Fibroblast of skin of right biceps (primary cell): Measurements from ENCODE around the gene EFCAB13.

ENCODE experiments used
- DNase-seq: peaks from one replicate; pipeline ENCODE4 v3.0.0-alpha.2; 2013

The EFCAB13 gene

DNA sequence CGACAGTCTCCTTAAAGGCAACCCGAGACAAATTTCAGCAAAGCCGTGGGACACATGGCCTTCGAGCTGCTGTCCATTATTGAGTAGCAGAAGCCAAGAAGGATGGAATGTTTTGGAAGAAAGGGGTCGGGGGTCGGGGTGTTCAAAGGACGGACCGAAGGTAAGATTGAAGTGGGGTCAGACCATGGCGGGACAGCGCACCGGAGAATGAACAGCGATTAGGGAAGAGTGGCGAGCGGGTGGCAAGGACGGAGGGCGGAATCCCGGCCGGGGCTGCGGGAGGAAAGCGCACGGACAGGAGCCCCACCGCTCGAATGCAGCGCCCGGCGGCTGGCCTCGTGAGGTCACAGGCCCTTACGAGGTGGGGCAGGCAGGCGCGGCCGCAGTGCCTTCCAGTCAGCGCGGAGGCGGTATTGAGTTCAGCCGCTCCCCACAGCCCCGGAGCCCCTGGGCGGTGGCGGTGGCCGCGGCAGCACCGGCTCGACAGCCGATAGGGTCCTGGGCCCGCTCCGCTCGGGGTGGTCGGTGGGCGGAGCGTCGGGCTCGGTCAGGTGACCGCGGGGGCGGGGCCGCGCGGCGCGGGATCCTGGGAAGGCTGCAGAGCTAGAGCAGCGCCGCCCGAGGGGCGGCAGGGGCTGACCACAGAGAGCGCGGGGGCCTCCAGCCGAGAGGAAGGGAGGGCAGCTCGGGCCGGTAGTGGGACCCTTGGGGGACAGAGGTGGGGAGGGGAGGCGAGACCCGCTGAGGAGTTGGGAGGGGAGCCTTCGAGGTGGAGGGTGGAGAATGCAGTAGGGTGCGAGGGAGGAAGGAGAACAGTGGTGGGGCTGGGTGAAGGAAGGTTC lies at the start of gene EFCAB13:
Gene EFCAB13, plus strand, starts transcription at position 574 of the 842 bp plus-strand sequence. CDS start 4,399 bp downstream, outside the sequence.
- peak; percentile 83 for DNase-seq

DNA sequence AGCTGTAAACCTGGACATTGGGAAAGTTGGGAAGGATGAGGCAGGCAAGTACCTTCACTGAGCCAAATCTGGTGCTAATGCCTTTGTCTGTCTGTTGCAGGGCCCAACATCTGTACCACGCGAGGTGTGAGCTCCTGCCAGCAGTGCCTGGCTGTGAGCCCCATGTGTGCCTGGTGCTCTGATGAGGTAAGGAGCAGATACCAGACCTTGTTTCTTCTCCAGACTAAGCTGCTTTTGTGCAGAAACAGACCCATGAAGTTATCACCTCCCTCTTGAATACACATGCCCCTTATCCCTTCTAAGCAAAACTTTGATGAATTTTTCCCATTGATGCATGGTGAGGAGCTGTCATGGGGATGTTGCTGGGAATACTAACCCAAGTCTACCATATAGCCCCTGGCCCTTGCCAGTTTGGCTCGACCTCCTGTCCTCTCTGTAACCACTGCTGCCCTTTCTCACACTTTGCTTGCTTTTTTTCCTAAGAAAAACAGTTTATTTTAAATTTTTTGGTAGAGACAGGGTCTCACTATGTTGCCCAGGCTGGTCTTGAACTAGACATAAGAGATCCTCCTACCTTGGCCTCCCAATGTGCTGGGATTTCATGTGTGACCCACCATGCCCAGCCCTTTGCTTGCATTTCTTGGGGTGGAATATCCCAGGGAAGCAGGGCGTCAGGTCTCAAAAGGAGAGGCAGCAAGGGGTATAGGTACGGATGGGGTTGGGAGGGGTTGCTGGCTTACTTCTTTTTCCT lies 49.3 kb upstream of the EFCAB13 start:
- no peak for DNase-seq

- peak; percentile 83 for DNase-seq
These were observed 48.3 kb upstream of the EFCAB13 start for GRCh38 chr17:47275245-47275984.

DNA sequence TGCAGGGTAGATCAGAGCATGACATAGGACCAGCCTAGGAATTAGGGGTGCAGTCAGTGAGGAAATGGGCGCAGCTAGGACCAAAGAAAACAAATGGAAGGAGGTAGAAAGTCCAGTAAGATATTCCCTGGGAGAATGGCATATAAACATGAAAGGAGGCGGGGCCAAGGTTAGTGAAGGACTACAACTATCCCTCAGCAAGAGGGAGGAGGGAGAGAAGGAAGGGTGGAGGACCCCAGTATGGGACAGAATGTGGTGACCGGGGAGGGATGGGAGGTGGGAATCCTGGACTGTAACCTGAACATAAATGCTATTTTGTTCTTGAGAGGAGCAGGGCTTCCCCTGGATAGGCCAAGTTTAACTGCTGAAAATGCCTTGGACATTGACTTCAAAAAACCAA lies 47.3 kb upstream of the EFCAB13 start:
- DNase-seq: no peak

DNA sequence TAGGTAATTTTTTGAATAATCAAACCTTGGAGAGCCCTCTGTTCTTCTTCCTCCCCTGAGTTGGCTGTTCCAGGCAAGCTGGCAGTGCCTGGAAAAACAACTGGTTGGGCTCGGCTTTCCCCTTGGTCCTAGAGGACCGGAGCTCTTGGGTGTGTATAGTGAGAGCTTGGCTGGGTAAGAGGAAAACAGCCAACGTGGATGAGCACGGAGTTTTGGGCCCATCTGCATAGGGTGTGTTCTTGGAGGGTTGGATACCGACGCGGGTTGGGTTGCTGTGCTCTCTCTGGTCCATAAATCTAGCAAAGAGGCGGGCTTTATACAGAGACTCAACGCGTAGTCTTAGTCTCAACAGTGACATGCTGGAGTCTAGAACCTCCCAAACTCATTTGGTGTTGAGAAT lies 46.9 kb upstream of the EFCAB13 start:
- DNase-seq: peak; percentile 92

- peak; percentile 25 for DNase-seq
These were observed 45.8 kb upstream of the EFCAB13 start for GRCh38 chr17:47277921-47278320.

GRCh38 chr17:47278561-47278960 lies 45.2 kb upstream of the EFCAB13 start:
- DNase-seq: no peak

GRCh38 chr17:47279062-47279801 lies 44.5 kb upstream of the EFCAB13 start:
- peak; percentile 99 for DNase-seq

- peak; percentile 59 for DNase-seq
These were observed 43.5 kb upstream of the EFCAB13 start for GRCh38 chr17:47280072-47280811.

GRCh38 chr17:47281216-47281615 lies 42.5 kb upstream of the EFCAB13 start:
- DNase-seq: no peak

DNA sequence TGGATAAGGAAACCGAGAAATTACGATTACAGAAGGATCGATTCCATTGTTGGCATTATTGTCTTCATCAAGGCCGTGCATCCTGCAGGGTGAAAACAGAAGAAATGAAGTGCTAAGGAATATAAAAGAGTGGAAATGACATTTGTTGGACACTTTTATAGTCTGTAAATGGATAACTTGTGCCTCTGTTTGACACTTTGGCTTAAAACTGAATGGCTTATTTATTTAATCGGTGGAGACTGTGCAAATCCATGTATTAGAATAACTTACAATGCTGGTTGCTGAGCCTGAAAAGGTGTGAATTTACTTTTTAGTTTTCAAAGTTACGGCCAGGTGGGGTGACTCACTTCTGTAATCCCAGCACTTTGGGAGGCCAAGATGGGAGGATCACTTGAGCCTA lies 38.8 kb upstream of the EFCAB13 start:
- no peak for DNase-seq

GRCh38 chr17:47286198-47286914 lies 37.4 kb upstream of the EFCAB13 start:
- peak; percentile 77 for DNase-seq

DNA sequence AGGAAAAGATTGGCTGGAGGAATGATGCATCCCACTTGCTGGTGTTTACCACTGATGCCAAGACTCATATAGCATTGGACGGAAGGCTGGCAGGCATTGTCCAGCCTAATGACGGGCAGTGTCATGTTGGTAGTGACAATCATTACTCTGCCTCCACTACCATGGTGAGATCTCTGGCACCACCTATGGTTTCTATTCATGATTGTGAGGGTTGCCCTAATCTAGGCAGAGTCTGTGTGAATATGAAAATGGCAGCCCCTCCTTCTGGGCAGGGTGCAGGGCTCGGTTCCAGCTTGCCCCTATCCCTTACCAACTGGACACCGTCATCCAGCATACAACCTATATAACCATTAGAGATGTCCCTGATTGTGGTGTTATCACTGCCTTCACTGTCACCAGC lies 36.7 kb upstream of the EFCAB13 start:
- no peak for DNase-seq

GRCh38 chr17:47287639-47288038 lies 36.1 kb upstream of the EFCAB13 start:
- DNase-seq: no peak

GRCh38 chr17:47288531-47289116 lies 35.1 kb upstream of the EFCAB13 start:
- DNase-seq: peak; percentile 58

DNA sequence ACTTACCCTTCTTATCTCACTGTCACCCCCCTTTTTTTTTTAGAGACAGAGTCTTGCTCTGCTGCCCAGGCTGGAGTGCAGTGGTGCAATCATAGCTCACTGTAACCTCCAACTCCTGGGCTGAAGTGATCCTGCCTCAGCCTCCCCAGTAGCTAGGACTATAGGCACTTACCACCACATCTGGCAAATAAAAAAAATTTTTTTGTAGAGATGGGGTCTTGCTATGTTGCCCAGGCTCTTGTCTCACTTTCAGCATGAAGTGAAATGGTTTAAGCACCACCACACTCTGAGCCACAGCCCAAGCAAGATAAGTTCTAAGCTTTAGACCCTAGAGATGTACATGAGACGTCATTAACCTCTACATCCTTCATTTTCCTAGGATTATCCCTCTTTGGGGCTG lies 34.5 kb upstream of the EFCAB13 start:
- no peak for DNase-seq

GRCh38 chr17:47290870-47291241 lies 32.9 kb upstream of the EFCAB13 start:
- DNase-seq: no peak

GRCh38 chr17:47291242-47291873 lies 32.4 kb upstream of the EFCAB13 start:
- no peak for DNase-seq

- DNase-seq: no peak
These were observed 31.5 kb upstream of the EFCAB13 start for GRCh38 chr17:47292206-47292605.
